Heart right ventricle (tissue), 16 donors: ENCODE results near the gene OR1I1. TPM values are rescaled to one million over a fixed set of nuclear protein-coding genes. Genes with fewer than 3 reads are reported as not detected.
"Not testable (repeated sequence)": the region's sequence is repeated elsewhere in the genome, so short reads cannot be mapped to it uniquely, and the experiment has no call there.

Experiments used
- ATAC-seq, 8 donors: fragments of 200-7000 bp; cut with Tn5 transposase; one replicate each; pipeline ENCODE4 v1.9.1; 2020; ENCODE audit warnings: mild to moderate bottlenecking in 8 of 8, moderate library complexity in 8 of 8, moderate number of reproducible peaks in 1 of 8
- DNase-seq, 2 donors: peaks; one replicate each; pipeline ENCODE4 v3.0.0-alpha.2; 2020
- H3K27ac ChIP-seq, 10 donors: fragments of 200-600 bp; sonication (generic) in 2 of 10; one replicate each; pipeline versions ENCODE4 v1.5.0 to v1.8.0; 2020 to 2022; ENCODE audit warnings: mild to moderate bottlenecking in 3 of 10
- H3K27me3 ChIP-seq, 7 donors: fragments of 200-600 bp; one replicate each; pipeline ENCODE4 v1.8.0; 2021 to 2022; ENCODE audit warnings: mild to moderate bottlenecking in 2 of 7
- H3K36me3 ChIP-seq, 9 donors: fragments of 200-600 bp; sonication (generic) in 1 of 9; one replicate each; pipeline versions ENCODE4 v1.5.0 to v1.8.0; 2020 to 2022; ENCODE audit warnings: mild to moderate bottlenecking in 2 of 9
- H3K4me1 ChIP-seq, 9 donors: fragments of 200-600 bp; sonication (generic) in 1 of 9; one replicate each; pipeline versions ENCODE4 v1.5.0 to v1.8.0; 2020 to 2022; ENCODE audit warnings: mild to moderate bottlenecking in 4 of 9
- H3K4me3 ChIP-seq, 10 donors: fragments of 200-600 bp; sonication (generic) in 2 of 10; one replicate each; pipeline versions ENCODE4 v1.5.0 to v1.8.0; 2020 to 2022; ENCODE audit warnings: mild to moderate bottlenecking in 7 of 10, moderate library complexity in 2 of 10
- H3K9me3 ChIP-seq, 11 donors: fragments of 200-600 bp in 10 of 11; sonication (generic) in 2 of 11; one replicate each; pipeline versions ENCODE4 v1.5.0 to v1.8.0; 2013 to 2022; ENCODE audit warnings: mild to moderate bottlenecking in 2 of 11, control low read depth in 1 of 11, moderate library complexity in 1 of 11
- WGBS, 2 donors: extraction: QIAGEN DNeasy Blood & Tissue Kit; methylation state at CpG; one replicate each; pipeline ENCODE4 v1.1.7; 2013; ENCODE audit warnings: inconsistent platforms in 1 of 2; 5-methylcytosine and 5-hydroxymethylcytosine counted together
- intact Hi-C, 10 donors: fragments of 100-400 bp; cut with DNase I; formaldehyde crosslinking; loops; one replicate each; pipeline versions ENCODE4 v1.11.1 to v1.14.2; 2022
- polyA plus RNA-seq, 2 donors: library from polyadenylated mRNA; stranded (reverse); fragments of 200-250 nt; gene quantifications; one replicate each; pipeline ENCODE4 v1.2.3, GENCODE V29; 2013
- total RNA-seq, 10 donors: library from RNA; stranded (reverse); fragmentation: NEBNext Ultra II Directional in 3 of 10; extraction: Animal tissue kit (Norgen Biotek cat#: 25700) in 3 of 10; gene quantifications; one replicate each; pipeline versions ENCODE4 v1.2.1 to v1.2.4, GENCODE V29; 2021 to 2023
- TF ChIP-seq, protein P1 (sequence below), 9 donors: fragments of 200-600 bp; sonication (generic) in 2 of 9; IDR thresholded peaks; one replicate each; pipeline versions ENCODE4 v1.5.0 to v1.8.0; 2021 to 2022; ENCODE audit warnings: antibody characterized with exemption in 9 of 9, mild to moderate bottlenecking in 5 of 9, moderate library complexity in 1 of 9
- donor health status: Arrhythmogenic right ventricular cardiomyopathy.
- donor health status: ischemic (EF 13 %, LVEDD 7.1; RV severe dilation, severe dysfunction).
- donor health status: healthy with polysubstance abuse.
- donor health status: DM: no; HTN: yes; CAD: no.
- donor health status: DM: no; HTN: no; CAD: no.
- donor health status: ischemic (EF 25% LVEDD 6.9; RV normal size, moderate dysfunction).
- donor health status: ischemic (EF 25% LVEDD 5.7; RV mildly dilated, moderate dysfunction).
- donor health status: healthy.
- donor health status: DM: yes; HTN: yes; CAD: no.
- donor health status: Ischemic cardiomyopathy.
- donor health status: ischemic (EF 35%, LVEDD 5.7; RV mildly dilated, moderate dysfunction).
- donor health status: nonischemic (EF 11% LVEDD 7.7; RV severe dilation, severe dysfunction).
- donor health status: DM: yes; HTN: yes; CAD: no.
- donor health status: PGD.
- donor health status: ischemic (EF 29% LVEDD 5.4; RV normal size, mild dysfunction).
- donor health status: nonischemic (EF 23%, LVEDD 6.1; RV moderate dilation, normal function).

OR1I1 gene
- total and polyA plus RNA-seq, 12 donors, result not detected

DNA sequence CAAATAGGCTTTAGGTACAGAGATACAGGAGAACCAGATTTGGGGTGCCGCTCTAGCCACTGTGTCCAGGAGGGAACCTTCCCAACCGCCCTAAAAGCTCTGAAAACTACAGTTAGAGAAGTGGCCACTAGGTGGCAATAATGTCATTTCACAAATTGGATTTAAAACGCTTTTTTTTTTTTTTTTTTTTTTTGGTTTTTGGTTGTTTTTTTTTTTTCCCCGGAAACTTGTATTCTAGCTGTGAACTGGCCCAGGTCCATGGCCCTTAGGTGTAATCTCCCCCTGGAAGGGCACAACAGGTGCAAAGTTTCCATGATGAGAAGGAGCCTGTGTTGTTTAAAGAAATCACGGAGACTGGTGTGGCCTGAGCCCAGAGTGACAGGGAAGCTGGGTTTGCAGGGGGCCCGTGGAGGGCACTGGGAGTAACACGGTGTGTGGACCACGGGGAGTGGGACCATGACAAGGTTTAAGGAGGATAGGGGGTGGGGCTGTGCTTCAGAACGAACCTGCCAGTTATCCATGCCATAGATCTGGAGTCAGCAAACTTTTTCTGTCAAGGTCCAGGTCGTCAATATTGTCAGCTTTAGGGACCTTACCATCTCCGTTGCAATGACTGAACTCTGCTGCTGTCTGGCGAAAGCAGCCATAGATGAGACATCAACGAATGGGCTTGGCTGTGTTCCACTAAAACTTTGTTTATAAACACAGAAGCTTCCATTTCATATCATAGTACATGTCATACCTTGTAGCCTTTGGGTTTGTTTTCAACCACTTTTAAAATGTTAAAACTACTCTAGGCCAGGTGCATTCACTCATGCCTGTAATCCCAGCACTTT is 10.1 kb downstream of the OR1I1 start:
- Histone ChIP-seq H3K4me1 (peaks cover 0 to 6% (median 0%) of the 10 kb centered on the region in 9 donors), H3K36me3 (no peaks in the 10 kb centered on the region), H3K27ac (no peak overlapping the region), H3K9me3 (no peaks in the 10 kb centered on the region), H3K27me3 (peaks cover 0 to 20% (median 6%) of the 10 kb centered on the region in 7 donors), H3K4me3 (no peak overlapping the region)
- TF ChIP-seq, protein P1, sequence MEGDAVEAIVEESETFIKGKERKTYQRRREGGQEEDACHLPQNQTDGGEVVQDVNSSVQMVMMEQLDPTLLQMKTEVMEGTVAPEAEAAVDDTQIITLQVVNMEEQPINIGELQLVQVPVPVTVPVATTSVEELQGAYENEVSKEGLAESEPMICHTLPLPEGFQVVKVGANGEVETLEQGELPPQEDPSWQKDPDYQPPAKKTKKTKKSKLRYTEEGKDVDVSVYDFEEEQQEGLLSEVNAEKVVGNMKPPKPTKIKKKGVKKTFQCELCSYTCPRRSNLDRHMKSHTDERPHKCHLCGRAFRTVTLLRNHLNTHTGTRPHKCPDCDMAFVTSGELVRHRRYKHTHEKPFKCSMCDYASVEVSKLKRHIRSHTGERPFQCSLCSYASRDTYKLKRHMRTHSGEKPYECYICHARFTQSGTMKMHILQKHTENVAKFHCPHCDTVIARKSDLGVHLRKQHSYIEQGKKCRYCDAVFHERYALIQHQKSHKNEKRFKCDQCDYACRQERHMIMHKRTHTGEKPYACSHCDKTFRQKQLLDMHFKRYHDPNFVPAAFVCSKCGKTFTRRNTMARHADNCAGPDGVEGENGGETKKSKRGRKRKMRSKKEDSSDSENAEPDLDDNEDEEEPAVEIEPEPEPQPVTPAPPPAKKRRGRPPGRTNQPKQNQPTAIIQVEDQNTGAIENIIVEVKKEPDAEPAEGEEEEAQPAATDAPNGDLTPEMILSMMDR (IDR thresholded peaks at IDR 0.05), result peak; percentile 52 to 76 (median 72)
- 18 to 20% methylated on average over 12 to 13 of the region's 13 CpGs for WGBS, 2 donors
- ATAC-seq (peak in 7 of 8 donors; percentile 41 to 64 (median 57)), DNase-seq (peak; percentile 15 to 70)
- intact Hi-C loops, result loop anchor here in 9 of 10 donors (1.0 to 10.0 kb wide), 10 partner anchors 55 to 465 kb away; partner anchors contain the start of gene RASAL3 (in 1 of the 9)

DNA sequence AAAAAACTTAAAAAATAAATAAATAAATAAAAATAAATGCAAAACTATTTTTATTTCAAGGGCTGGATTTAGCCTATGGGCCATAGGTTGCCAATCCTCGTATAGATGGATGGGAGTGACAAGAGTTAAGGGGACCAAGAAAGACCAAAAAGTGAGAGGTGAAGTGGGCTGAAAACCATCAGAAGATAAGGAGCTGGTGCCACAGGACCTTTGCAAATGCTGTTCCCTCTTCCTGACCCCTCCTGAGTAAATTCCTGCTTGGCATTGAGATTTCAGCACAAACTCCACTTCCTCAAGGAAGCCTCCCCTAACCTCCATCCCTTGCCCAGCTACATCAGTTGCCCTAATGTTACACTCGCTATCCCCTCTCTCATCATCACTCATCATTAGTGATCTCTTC is 11.0 kb downstream of the OR1I1 start:
- TF ChIP-seq, protein P1 (IDR thresholded peaks at IDR 0.05), result no peak
- Histone ChIP-seq H3K4me1 (peaks cover 0 to 6% (median 0%) of the 10 kb centered on the region in 9 donors), H3K9me3 (no peaks in the 10 kb centered on the region), H3K27ac (no peak overlapping the region), H3K36me3 (no peaks in the 10 kb centered on the region), H3K4me3 (no peak overlapping the region), H3K27me3 (peaks cover 0 to 11% (median 0%) of the 10 kb centered on the region in 7 donors)
- WGBS, 2 donors, result 80 to 86% methylated on average over 2 of the region's 2 CpGs
- ATAC-seq, result no peak
- intact Hi-C loops, result loop anchor here in 7 of 10 donors (2.0 to 10.0 kb wide), 8 partner anchors 54 to 464 kb away; partner anchors contain the start of gene RASAL3 (in 1 of the 7)
- DNase-seq, result no peak

DNA sequence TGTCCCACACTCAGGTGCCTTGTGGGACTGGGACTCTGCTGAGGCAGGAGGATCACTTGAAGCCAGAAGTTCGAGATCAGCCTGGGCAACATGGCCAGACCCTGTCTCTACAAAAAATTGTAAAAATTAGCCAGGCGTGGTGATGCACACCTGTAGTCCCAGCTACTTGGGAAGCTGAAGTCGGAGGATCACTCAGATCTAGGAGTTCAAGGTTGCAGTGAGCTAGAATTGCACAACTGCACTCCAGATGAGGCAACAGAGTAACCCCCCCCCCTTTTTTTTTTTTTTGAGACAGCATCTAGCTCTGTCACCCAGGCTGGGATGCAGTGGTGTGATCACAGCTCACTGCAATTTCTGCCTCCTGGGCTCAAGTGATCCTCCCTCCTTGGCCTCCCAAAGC is 14.2 kb downstream of the OR1I1 start:
- Histone ChIP-seq H3K9me3 (no peaks in the 10 kb centered on the region), H3K36me3 (no peaks in the 10 kb centered on the region), H3K4me1 (peaks cover 0 to 6% (median 0%) of the 10 kb centered on the region in 9 donors), H3K27me3 (no peaks in the 10 kb centered on the region), H3K4me3 (no peak overlapping the region), H3K27ac (no peak overlapping the region)
- TF ChIP-seq, protein P1 (IDR thresholded peaks at IDR 0.05), result no peak
- intact Hi-C loops, result loop anchor here in 1 of 10 donors (10.0 kb wide), 1 partner anchor 369 kb away; the partner anchor contains the start of gene RASAL3
- ATAC-seq (no peak), DNase-seq (no peak)
- WGBS, 2 donors, result 73 to 83% methylated on average over 3 of the region's 3 CpGs

GRCh38 chr19:15097980-15098379 is 16.0 kb downstream of the OR1I1 start:
- DNase-seq, H3K36me3 ChIP-seq, H3K27me3 ChIP-seq, H3K27ac ChIP-seq, H3K4me1 ChIP-seq, H3K4me3 ChIP-seq, ATAC-seq: not testable (repeated sequence)
- intact Hi-C loops, result loop anchor here in 1 of 10 donors (10.0 kb wide), 1 partner anchor 367 kb away; the partner anchor contains the start of gene RASAL3
- 82 to 91% methylated on average over 6 of the region's 6 CpGs for WGBS, 2 donors
- H3K9me3 ChIP-seq, result peaks cover 0 to 13% (median under 1%) of the 10 kb centered on the region in 11 donors
